Measurements from ENCODE around the gene CACNA2D3. TPM values are rescaled to one million over a fixed set of nuclear protein-coding genes. Genes with fewer than 3 reads are reported as not detected.
A peak's percentile ranks its signal among the peaks of the same experiment; 100 is the strongest.

Gene CACNA2D3
- total RNA-seq (1 to 10 TPM in 5 of 9 donors, under 1 TPM in 3, not detected in 1; 0.26 to 7.6 (median 2.1) TPM), polyA plus RNA-seq (10 to 100 TPM in 1 of 3 donors, 1 to 10 TPM in 2; 2.2 to 13.7 (median 5.1) TPM)
- long read RNA-seq, donor 1 = 0 reads
- long read RNA-seq, donor 2 = 0 reads
- long read RNA-seq, donor 3 = 0 reads
- long read RNA-seq, donor 4 = 0 reads
- long read RNA-seq, donor 5, partial matches to known transcripts = 0 of 1 reads
- long read RNA-seq, donor 5, other reads (novel, unspliced or antisense) = 1 of 1 reads
- long read RNA-seq, donor 6, partial matches to known transcripts = 1 of 4 reads
- long read RNA-seq, donor 6, other reads (novel, unspliced or antisense) = 3 of 4 reads
- long read RNA-seq, donor 7 = 0 reads
- long read RNA-seq, donor 8 = 0 reads
- long read RNA-seq, donor 9, partial matches to known transcripts = 0 of 1 reads
- long read RNA-seq, donor 9, other reads (novel, unspliced or antisense) = 0 of 1 reads
- long read RNA-seq, donor 10 = 0 reads

DNA sequence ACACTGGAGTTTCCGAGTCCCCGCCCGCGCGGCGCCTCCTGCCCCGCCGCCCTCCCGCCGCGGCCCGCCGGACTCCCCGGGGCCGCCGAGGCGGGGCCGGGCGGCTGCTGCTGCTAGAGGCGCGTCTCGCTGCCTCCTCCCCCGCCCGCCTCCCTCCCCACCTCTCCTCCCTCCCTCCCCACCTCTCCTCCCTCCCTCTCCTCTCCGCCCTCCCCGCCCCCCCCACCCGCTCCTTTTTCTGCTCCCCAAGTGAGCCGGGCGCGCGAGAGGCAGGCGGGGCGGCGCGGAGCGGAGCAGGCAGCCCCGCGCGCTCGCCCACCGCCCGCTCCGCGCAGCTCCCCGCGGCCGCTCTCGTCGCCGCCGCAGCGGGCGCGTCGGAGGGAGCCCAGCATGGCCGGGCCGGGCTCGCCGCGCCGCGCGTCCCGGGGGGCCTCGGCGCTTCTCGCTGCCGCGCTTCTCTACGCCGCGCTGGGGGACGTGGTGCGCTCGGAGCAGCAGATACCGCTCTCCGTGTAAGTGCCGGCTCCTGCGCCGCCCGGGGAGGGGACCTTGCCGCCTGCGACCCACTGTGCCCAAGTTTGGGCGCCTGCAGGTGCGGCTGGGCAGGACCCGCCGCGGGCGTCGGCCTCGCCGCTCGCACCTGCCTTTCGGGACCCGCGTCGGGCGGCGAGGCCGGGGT is at the start of gene CACNA2D3:
Gene CACNA2D3, plus strand, starts transcription at position 229 of the 679 bp plus-strand sequence.
- peak within 1 kb of the TSS in 2 of 4 donors; percentile 22 to 58 for H3K4me3 ChIP-seq
- TF ChIP-seq, protein P1, sequence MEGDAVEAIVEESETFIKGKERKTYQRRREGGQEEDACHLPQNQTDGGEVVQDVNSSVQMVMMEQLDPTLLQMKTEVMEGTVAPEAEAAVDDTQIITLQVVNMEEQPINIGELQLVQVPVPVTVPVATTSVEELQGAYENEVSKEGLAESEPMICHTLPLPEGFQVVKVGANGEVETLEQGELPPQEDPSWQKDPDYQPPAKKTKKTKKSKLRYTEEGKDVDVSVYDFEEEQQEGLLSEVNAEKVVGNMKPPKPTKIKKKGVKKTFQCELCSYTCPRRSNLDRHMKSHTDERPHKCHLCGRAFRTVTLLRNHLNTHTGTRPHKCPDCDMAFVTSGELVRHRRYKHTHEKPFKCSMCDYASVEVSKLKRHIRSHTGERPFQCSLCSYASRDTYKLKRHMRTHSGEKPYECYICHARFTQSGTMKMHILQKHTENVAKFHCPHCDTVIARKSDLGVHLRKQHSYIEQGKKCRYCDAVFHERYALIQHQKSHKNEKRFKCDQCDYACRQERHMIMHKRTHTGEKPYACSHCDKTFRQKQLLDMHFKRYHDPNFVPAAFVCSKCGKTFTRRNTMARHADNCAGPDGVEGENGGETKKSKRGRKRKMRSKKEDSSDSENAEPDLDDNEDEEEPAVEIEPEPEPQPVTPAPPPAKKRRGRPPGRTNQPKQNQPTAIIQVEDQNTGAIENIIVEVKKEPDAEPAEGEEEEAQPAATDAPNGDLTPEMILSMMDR (IDR thresholded peaks at IDR 0.05) = no peak
- no peak for TF ChIP-seq POLR2A (IDR thresholded peaks at IDR 0.05)
- H3K9me3 ChIP-seq (replicated peaks in 1 of 3) = no peaks in the 10 kb centered on the region
- intact Hi-C loops (cut with DNase I) = no loop called here
- DNase-seq = peak in 6 of 7 donors; percentile 28 to 64 (median 39)
- H3K27ac ChIP-seq = peak within 1 kb of the TSS in 1 of 5 donors; percentile 17
- H3K4me1 ChIP-seq (replicated peaks in 1 of 2) = peaks cover 10 to 11% of the 10 kb centered on the region in 2 donors
- H3K27me3 ChIP-seq = peaks cover 37% of the 10 kb centered on the region
- no peaks in the 10 kb centered on the region for H3K36me3 ChIP-seq (replicated peaks in 1 of 2)
- 0 to 1% (median 1%) methylated on average over 3 to 98 of the region's 100 CpGs; no CpG with 5 or more reads in 1 of the 4 donors for WGBS, 4 donors

DNA sequence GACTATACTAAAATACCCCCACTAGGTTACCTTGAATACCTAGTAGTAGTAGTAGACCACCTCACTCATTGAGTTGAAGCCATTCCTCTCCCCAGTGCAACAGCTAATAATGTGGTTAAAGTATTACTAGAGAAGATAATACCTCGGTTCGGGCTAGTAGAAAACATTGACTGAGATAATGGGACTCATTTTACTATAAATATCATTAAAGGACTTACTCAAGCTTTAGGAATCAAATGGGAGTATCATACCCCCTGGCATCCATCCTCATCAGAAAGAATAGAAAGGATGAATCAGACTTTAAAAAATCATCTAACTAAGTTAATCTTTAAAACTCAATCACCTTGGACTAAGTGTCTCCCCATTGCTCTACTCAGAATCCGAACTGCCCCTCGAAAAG is 49.0 kb upstream of the CACNA2D3 start:
- no peak for DNase-seq
- H3K4me3 ChIP-seq = no peak overlapping the region
- no peaks in the 10 kb centered on the region for H3K36me3 ChIP-seq (replicated peaks in 1 of 2)
- H3K9me3 ChIP-seq (replicated peaks in 1 of 3) = no peaks in the 10 kb centered on the region
- peaks cover 5% of the 10 kb centered on the region for H3K27me3 ChIP-seq
- 90 to 92% (median 91%) methylated on average over 4 of the region's 4 CpGs for WGBS, 4 donors
- no peak overlapping the region for H3K27ac ChIP-seq
- intact Hi-C loops (cut with DNase I) = no loop called here
- no peak for TF ChIP-seq POLR2A (IDR thresholded peaks at IDR 0.05)
- TF ChIP-seq, protein P1 (IDR thresholded peaks at IDR 0.05) = no peak
- H3K4me1 ChIP-seq (replicated peaks in 1 of 2) = no peaks in the 10 kb centered on the region

DNA sequence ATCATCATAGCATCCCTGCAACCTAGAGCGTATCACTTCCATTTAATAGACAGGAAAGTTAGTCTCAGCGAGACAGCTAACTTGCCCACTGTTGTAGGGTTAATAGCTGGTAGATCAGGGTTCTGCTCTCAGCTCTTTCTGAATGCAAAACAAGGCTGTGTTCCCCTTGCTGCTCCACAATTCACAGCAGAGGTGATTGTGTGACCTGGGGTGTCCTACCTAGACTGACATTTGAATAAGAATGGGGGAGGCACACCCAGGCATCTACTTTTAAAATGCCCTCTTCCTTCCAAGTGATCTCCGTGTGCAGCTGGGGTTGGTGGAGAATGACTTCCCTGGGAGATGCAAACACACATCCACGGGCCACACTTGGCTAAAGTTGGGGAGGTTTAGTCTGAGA is 43.0 kb upstream of the CACNA2D3 start:
- WGBS, 4 donors = 49 to 57% (median 55%) methylated on average over 4 of the region's 4 CpGs
- intact Hi-C loops (cut with DNase I) = no loop called here

More for the DNA sequence above, 43.0 kb upstream of the CACNA2D3 start:
- H3K27me3 ChIP-seq = peaks cover 4% of the 10 kb centered on the region
- no peak overlapping the region for H3K4me3 ChIP-seq
- H3K27ac ChIP-seq = no peak overlapping the region
- TF ChIP-seq, protein P1 (IDR thresholded peaks at IDR 0.05) = no peak
- no peak for TF ChIP-seq POLR2A (IDR thresholded peaks at IDR 0.05)
- H3K9me3 ChIP-seq (replicated peaks in 1 of 3) = no peaks in the 10 kb centered on the region
- no peaks in the 10 kb centered on the region for H3K4me1 ChIP-seq (replicated peaks in 1 of 2)
- DNase-seq = no peak
- H3K36me3 ChIP-seq (replicated peaks in 1 of 2) = no peaks in the 10 kb centered on the region
